ENCODE measurements around the gene TSPAN15. TPM values are rescaled to one million over a fixed set of nuclear protein-coding genes. Genes with fewer than 3 reads are reported as not detected.

The TSPAN15 gene
- total and polyA plus RNA-seq, 4 experiments from 2014 or later: 2.4 to 18.1 (median 9.4) TPM

DNA sequence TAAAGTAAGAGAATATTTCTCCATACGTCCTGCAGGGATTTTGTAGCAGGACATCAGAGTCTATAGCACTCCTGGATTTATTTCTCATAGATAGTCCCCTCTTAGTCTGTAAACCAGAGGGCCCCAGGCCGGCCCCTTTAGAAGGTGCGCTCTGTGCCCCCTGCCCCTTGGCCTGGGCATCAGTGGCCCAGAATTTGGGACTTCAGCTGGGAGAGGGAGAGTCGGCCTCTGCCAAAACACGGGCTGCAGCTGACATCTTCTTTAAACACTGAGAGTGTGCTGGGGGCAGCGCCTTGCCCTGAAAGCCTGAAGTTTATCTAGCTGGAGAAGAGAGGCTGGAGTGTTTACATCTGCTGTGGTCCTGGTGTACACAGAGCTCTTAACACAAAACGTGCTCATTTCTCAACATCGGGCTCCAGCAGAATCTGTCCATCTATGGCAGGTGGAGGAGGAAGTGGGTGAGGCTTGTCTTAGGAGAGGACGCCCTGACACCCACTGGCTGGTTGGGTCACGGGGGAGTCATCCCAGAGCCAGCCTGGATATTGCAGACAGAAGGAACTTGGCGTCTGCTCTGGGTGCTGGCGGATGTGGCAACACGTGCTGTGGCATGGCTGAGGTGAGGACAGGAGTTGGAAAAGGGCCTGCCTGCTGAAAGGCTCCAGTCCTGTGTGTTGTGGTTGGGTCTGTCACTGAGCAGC is 29.5 kb upstream of the TSPAN15 start:
- H3K27ac Mint-ChIP-seq: peak overlapping the region in 6 of 7 donors; percentile 24 to 78 (median 66)
- intact Hi-C loops (cut with micrococcal nuclease): no loop called here

GRCh38 chr10:69422676-69423075 is 28.6 kb upstream of the TSPAN15 start:
- Mint-ChIP-seq H3K4me1 (peaks cover 43 to 66% (median 50%) of the 10 kb centered on the region in 4 donors), H3K4me3 (no peak overlapping the region), H3K9me3 (no peaks in the 10 kb centered on the region), H3K27me3 (no peaks in the 10 kb centered on the region), H3K27ac (peak overlapping the region in 2 of 7 donors; percentile 46 to 57), H3K36me3 (no peaks in the 10 kb centered on the region)
- ChIA-PET POLR2A (ENCODE audit: partially characterized antibody) (interaction anchor here (1.3 to 2.6 kb wide), 2 partner anchors 14 to 85 kb away, joined by 3 to 18 read pairs; no protein-coding TSS in a partner anchor), CTCF (ENCODE audit: partially characterized antibody) (interaction anchor here (1.3 to 6.3 kb wide), 5 partner anchors 12 to 214 kb away, joined by 4 to 50 read pairs (median 7); no protein-coding TSS in a partner anchor)
- Histone ChIP-seq H3K36me3 (ENCODE audit: insufficient read depth, low read length) (no peaks in the 10 kb centered on the region), H3K27me3 (ENCODE audit: insufficient read depth, low read length) (no peaks in the 10 kb centered on the region), H3K9me3 (ENCODE audit: control insufficient read depth in 1 of 2, low read length in 2 of 2) (no peaks in the 10 kb centered on the region), H3K4me1 (ENCODE audit: insufficient read depth, low read length) (peaks cover 55% of the 10 kb centered on the region), H3K4me3 (ENCODE audit: low read length in 2 of 2) (no peak overlapping the region), H3K27ac (ENCODE audit: low read depth, low read length) (no peak overlapping the region)
- intact Hi-C loops (cut with micrococcal nuclease): no loop called here
- DNase-seq: no peak

More for the DNA sequence above, 29.5 kb upstream of the TSPAN15 start:
- Histone ChIP-seq H3K9me3 (ENCODE audit: control insufficient read depth in 1 of 2, low read length in 2 of 2) (no peaks in the 10 kb centered on the region), H3K4me3 (ENCODE audit: low read length in 2 of 2) (no peak overlapping the region), H3K36me3 (ENCODE audit: insufficient read depth, low read length) (no peaks in the 10 kb centered on the region), H3K27me3 (ENCODE audit: insufficient read depth, low read length) (no peaks in the 10 kb centered on the region), H3K4me1 (ENCODE audit: insufficient read depth, low read length) (peaks cover 48% of the 10 kb centered on the region), H3K27ac (ENCODE audit: low read depth, low read length) (no peak overlapping the region)
- Mint-ChIP-seq H3K36me3 (no peaks in the 10 kb centered on the region), H3K4me3 (peak overlapping the region in 1 of 8 donors; percentile 43), H3K9me3 (no peaks in the 10 kb centered on the region), H3K27me3 (no peaks in the 10 kb centered on the region), H3K4me1 (peaks cover 38 to 57% (median 43%) of the 10 kb centered on the region in 4 donors)
- ChIA-PET POLR2A (ENCODE audit: partially characterized antibody) (interaction anchor here (1.3 kb wide), 1 partner anchor 86 kb away, joined by 3 read pairs; no protein-coding TSS in a partner anchor), CTCF (ENCODE audit: partially characterized antibody) (interaction anchor here (1.3 to 3.6 kb wide), 3 partner anchors 11 to 94 kb away, joined by 4 to 13 read pairs (median 4); no protein-coding TSS in a partner anchor)
- no peak for DNase-seq

- Mint-ChIP-seq H3K4me3 (peak overlapping the region in 4 of 8 donors; percentile 8 to 65 (median 52)), H3K4me1 (peaks cover 46 to 71% (median 55%) of the 10 kb centered on the region in 4 donors), H3K36me3 (no peaks in the 10 kb centered on the region), H3K27ac (peak overlapping the region; percentile 81 to 95 (median 90)), H3K27me3 (no peaks in the 10 kb centered on the region), H3K9me3 (no peaks in the 10 kb centered on the region)
- Histone ChIP-seq H3K4me1 (ENCODE audit: insufficient read depth, low read length) (peaks cover 56% of the 10 kb centered on the region), H3K36me3 (ENCODE audit: insufficient read depth, low read length) (no peaks in the 10 kb centered on the region), H3K27me3 (ENCODE audit: insufficient read depth, low read length) (no peaks in the 10 kb centered on the region), H3K4me3 (ENCODE audit: low read length in 2 of 2) (no peak overlapping the region), H3K27ac (ENCODE audit: low read depth, low read length) (peak overlapping the region; percentile 61), H3K9me3 (ENCODE audit: control insufficient read depth in 1 of 2, low read length in 2 of 2) (no peaks in the 10 kb centered on the region)
- intact Hi-C loops (cut with micrococcal nuclease): loop anchor here (5.0 kb wide), 1 partner anchor 212 kb away; no protein-coding TSS in a partner anchor
- CTCF ChIA-PET (ENCODE audit: partially characterized antibody): interaction anchor here (0.8 to 6.3 kb wide), 7 partner anchors 9 to 215 kb away, joined by 3 to 50 read pairs (median 4); partner anchors contain the start of genes TACR2 and TSPAN15
- no peak for DNase-seq
- POLR2A ChIA-PET (ENCODE audit: partially characterized antibody): interaction anchor here (0.6 to 2.6 kb wide), 5 partner anchors 15 to 106 kb away, joined by 3 to 10 read pairs (median 3); partner anchors contain the start of gene TSPAN15
These were observed 26.2 kb upstream of the TSPAN15 start for GRCh38 chr10:69425041-69425440.

- intact Hi-C loops (cut with micrococcal nuclease): loop anchor here (1.0 to 5.0 kb wide), 3 partner anchors 25 to 212 kb away; partner anchors contain the start of gene TSPAN15
- Mint-ChIP-seq H3K4me1 (peaks cover 46 to 71% (median 55%) of the 10 kb centered on the region in 4 donors), H3K4me3 (peak overlapping the region in 7 of 8 donors; percentile 2 to 72 (median 47)), H3K27me3 (no peaks in the 10 kb centered on the region), H3K27ac (peak overlapping the region; percentile 81 to 95 (median 90)), H3K36me3 (no peaks in the 10 kb centered on the region), H3K9me3 (no peaks in the 10 kb centered on the region)
- ChIA-PET CTCF (ENCODE audit: partially characterized antibody) (interaction anchor here (0.8 to 6.3 kb wide), 7 partner anchors 9 to 214 kb away, joined by 3 to 50 read pairs (median 4); partner anchors contain the start of genes TACR2 and TSPAN15), POLR2A (ENCODE audit: partially characterized antibody) (interaction anchor here (0.6 to 2.6 kb wide), 9 partner anchors 9 to 107 kb away, joined by 3 to 10 read pairs (median 3); partner anchors contain the start of genes TACR2 and TSPAN15)
- H3K4me1 ChIP-seq (ENCODE audit: insufficient read depth, low read length): peaks cover 56% of the 10 kb centered on the region
- no peak overlapping the region for H3K4me3 ChIP-seq (ENCODE audit: low read length in 2 of 2)
- H3K9me3 ChIP-seq (ENCODE audit: control insufficient read depth in 1 of 2, low read length in 2 of 2): no peaks in the 10 kb centered on the region
- no peaks in the 10 kb centered on the region for H3K27me3 ChIP-seq (ENCODE audit: insufficient read depth, low read length)
- H3K36me3 ChIP-seq (ENCODE audit: insufficient read depth, low read length): no peaks in the 10 kb centered on the region
- H3K27ac ChIP-seq (ENCODE audit: low read depth, low read length): peak overlapping the region; percentile 61
- DNase-seq: peak; percentile 73 to 86 (median 82)
These were observed 25.6 kb upstream of the TSPAN15 start for GRCh38 chr10:69425511-69426298.

GRCh38 chr10:69426376-69426727 is 24.9 kb upstream of the TSPAN15 start:
- Histone ChIP-seq H3K27ac (ENCODE audit: low read depth, low read length) (peak overlapping the region; percentile 61), H3K9me3 (ENCODE audit: control insufficient read depth in 1 of 2, low read length in 2 of 2) (no peaks in the 10 kb centered on the region), H3K36me3 (ENCODE audit: insufficient read depth, low read length) (no peaks in the 10 kb centered on the region), H3K4me3 (ENCODE audit: low read length in 2 of 2) (no peak overlapping the region), H3K4me1 (ENCODE audit: insufficient read depth, low read length) (peaks cover 56% of the 10 kb centered on the region), H3K27me3 (ENCODE audit: insufficient read depth, low read length) (no peaks in the 10 kb centered on the region)
- no peaks in the 10 kb centered on the region for H3K9me3 Mint-ChIP-seq
- H3K27ac Mint-ChIP-seq: peak overlapping the region; percentile 81 to 95 (median 90)
- ChIA-PET CTCF (ENCODE audit: partially characterized antibody) (interaction anchor here (0.9 to 6.3 kb wide), 7 partner anchors 10 to 88 kb away, joined by 3 to 50 read pairs (median 4); partner anchors contain the start of genes TACR2 and TSPAN15), POLR2A (ENCODE audit: partially characterized antibody) (interaction anchor here (0.7 to 2.6 kb wide), 7 partner anchors 9 to 107 kb away, joined by 3 to 10 read pairs (median 3); partner anchors contain the start of genes TACR2 and TSPAN15)
- intact Hi-C loops (cut with micrococcal nuclease): loop anchor here (1.0 to 5.0 kb wide), 3 partner anchors 24 to 211 kb away; partner anchors contain the start of gene TSPAN15
- H3K27me3 Mint-ChIP-seq: no peaks in the 10 kb centered on the region
- no peaks in the 10 kb centered on the region for H3K36me3 Mint-ChIP-seq
- H3K4me1 Mint-ChIP-seq: peaks cover 46 to 71% (median 55%) of the 10 kb centered on the region in 4 donors
- peak overlapping the region in 5 of 8 donors; percentile 12 to 67 (median 44) for H3K4me3 Mint-ChIP-seq
- no peak for DNase-seq

- ChIA-PET POLR2A (ENCODE audit: partially characterized antibody) (interaction anchor here (1.6 kb wide), 1 partner anchor 20 kb away, joined by 6 read pairs; no protein-coding TSS in a partner anchor), CTCF (ENCODE audit: partially characterized antibody) (interaction anchor here (0.7 to 6.3 kb wide), 13 partner anchors 10 to 336 kb away, joined by 3 to 50 read pairs (median 4); no protein-coding TSS in a partner anchor)
- Histone ChIP-seq H3K27ac (ENCODE audit: low read depth, low read length) (no peak overlapping the region), H3K4me3 (ENCODE audit: low read length in 2 of 2) (no peak overlapping the region), H3K9me3 (ENCODE audit: control insufficient read depth in 1 of 2, low read length in 2 of 2) (no peaks in the 10 kb centered on the region), H3K27me3 (ENCODE audit: insufficient read depth, low read length) (no peaks in the 10 kb centered on the region), H3K36me3 (ENCODE audit: insufficient read depth, low read length) (no peaks in the 10 kb centered on the region), H3K4me1 (ENCODE audit: insufficient read depth, low read length) (peaks cover 42% of the 10 kb centered on the region)
- Mint-ChIP-seq H3K36me3 (no peaks in the 10 kb centered on the region), H3K4me1 (peaks cover 38 to 56% (median 47%) of the 10 kb centered on the region in 4 donors), H3K9me3 (no peaks in the 10 kb centered on the region), H3K27ac (peak overlapping the region in 6 of 7 donors; percentile 27 to 95 (median 74)), H3K27me3 (no peaks in the 10 kb centered on the region), H3K4me3 (peak overlapping the region in 3 of 8 donors; percentile 33 to 58 (median 50))
- DNase-seq: no peak
- intact Hi-C loops (cut with micrococcal nuclease): loop anchor here (5.0 kb wide), 1 partner anchor 209 kb away; no protein-coding TSS in a partner anchor
These were observed 23.1 kb upstream of the TSPAN15 start for GRCh38 chr10:69428165-69428564.
